GM19463 (cell line): ENCODE data around the gene NXPE3.
A peak's percentile ranks its signal among the peaks of the same experiment; 100 is the strongest.
"Not testable (repeated sequence)": the region's sequence is repeated elsewhere in the genome, so short reads cannot be mapped to it uniquely, and the experiment has no call there.

ENCODE experiments used
- ATAC-seq: cut with Tn5 transposase; IDR thresholded peaks from one replicate; pipeline ENCODE4 v1.9.1; 2021; ENCODE audit warnings: mild to moderate bottlenecking, moderate library complexity; ENCODE audit not compliant: unreplicated experiment

Gene NXPE3

DNA sequence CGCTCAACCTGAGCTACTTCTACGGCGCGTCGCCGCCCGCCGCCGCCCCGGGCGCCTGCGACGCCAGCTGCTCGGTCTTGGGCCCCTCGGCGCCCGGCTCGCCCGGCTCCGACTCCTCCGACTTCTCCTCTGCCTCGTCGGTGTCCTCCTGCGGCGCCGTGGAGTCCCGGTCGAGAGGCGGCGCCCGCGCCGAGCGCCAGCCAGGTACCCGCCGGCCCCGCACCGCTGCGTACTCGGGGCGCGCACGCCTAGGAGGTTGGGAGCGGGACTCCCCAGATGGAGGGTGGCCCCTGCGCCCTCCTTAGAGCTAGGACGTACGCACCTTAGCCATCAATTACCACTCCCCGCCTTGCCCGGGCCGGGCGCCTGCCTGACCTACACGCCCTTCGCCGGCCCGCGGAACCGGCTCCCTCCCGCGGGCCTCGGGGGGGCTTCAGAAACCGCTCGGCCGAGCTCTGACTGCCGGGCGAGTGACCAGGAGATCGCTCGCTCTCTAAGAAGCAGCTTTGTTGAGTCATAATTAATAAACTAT lies 70.8 kb downstream of the NXPE3 start:
- ATAC-seq: peak; percentile 19

GRCh38 chr3:101850246-101851051 lies 71.4 kb downstream of the NXPE3 start:
- peak; percentile 21 for ATAC-seq

DNA sequence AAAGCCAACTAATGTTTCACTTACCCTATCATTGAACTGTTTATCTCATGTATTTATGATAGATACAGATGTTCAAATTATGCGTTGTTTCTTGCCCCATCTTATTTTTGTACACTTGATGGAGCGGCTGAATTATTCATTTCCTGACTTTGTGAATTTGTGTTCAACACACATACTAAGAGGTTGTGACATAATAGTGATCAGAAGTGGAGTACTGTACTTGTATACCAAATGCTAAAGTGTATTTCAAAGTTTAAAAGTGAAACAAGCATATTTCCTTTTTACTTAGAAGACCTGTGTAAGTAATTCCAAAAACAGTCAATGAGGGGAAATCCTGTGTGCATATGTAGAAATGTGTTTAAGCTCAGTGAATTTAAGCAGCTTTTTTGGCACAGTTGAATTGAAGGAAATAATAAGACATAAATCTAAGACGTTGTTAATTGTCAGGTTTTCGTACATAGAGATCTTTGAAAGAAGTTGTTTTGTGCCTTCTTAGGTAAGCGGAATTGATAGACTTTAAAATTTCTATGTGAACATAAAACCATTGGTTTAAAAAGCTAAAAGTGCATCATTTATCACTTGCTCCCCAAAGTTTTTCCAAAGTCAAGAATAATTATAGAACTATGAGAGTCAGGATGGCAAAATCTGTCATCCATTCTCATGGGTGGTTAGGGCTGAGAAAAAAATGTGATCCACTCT lies 72.2 kb downstream of the NXPE3 start:
- no peak for ATAC-seq

DNA sequence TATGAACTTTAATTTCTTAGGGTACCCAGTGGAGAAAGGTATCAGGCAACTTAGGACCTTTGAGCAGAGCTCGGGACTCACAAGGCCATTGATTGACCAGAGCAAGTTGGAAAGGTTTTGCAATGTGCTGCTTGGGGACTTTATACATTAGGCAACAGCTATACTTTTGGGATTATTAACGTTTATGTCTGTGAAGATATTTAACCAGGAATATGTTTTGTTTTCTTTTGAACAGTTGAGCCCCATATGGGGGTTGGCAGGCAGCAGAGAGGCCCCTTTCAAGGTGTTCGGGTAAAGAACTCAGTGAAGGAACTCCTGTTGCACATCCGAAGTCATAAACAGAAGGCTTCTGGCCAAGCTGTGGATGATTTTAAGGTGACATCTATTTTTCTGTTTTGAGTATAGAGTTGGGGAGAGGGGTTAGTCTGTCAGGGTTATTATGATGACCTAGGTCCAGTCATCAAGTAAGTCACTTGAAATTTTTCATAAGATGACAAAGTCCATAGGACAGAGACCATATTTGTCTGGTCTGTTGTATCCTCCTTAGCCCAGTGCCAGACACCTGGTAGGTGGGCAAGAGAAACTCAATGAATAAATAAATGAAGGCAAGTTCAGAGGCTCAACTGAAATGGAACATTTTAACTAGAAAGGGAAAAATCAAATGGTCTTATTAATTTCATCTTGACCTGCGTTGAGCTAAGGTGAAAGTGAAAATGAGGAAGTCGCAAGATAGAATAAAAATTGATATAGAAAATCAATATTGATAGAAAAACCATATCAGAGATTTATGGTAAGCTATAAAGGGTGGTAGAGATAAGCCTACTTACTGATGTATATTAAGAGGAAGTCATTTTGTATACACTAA lies 73.1 kb downstream of the NXPE3 start:
- no peak for ATAC-seq

DNA sequence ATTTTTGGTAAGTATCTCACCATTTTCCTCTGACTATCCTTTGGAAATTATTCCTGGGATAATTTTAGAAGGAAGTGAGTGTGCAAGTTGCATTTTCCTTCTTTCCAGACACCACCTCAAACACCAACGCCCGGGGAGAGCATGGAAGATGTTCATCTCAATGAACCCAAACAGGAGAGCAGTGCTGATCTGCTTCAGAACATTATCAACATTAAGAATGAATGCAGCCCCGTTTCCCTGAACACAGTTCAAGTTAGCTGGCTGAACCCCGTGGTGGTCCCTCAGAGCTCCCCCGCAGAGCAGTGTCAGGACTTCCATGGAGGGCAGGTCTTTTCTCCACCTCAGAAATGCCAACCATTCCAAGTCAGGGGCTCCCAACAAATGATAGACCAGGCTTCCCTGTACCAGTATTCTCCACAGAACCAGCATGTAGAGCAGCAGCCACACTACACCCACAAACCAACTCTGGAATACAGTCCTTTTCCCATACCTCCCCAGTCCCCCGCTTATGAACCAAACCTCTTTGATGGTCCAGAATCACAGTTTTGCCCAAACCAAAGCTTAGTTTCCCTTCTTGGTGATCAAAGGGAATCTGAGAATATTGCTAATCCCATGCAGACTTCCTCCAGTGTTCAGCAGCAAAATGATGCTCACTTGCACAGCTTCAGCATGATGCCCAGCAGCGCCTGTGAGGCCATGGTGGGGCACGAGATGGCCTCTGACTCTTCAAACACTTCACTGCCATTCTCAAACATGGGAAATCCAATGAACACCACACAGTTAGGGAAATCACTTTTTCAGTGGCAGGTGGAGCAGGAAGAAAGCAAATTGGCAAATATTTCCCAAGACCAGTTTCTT lies 74.2 kb downstream of the NXPE3 start:
- no peak for ATAC-seq

- ATAC-seq: no peak
Observed at GRCh38 chr3:101853982-101854381, 75.0 kb downstream of the NXPE3 start.

- no peak for ATAC-seq
Observed at GRCh38 chr3:101854608-101855304, 75.7 kb downstream of the NXPE3 start.

- ATAC-seq: no peak
Observed at GRCh38 chr3:101857301-101857741, 78.3 kb downstream of the NXPE3 start.

DNA sequence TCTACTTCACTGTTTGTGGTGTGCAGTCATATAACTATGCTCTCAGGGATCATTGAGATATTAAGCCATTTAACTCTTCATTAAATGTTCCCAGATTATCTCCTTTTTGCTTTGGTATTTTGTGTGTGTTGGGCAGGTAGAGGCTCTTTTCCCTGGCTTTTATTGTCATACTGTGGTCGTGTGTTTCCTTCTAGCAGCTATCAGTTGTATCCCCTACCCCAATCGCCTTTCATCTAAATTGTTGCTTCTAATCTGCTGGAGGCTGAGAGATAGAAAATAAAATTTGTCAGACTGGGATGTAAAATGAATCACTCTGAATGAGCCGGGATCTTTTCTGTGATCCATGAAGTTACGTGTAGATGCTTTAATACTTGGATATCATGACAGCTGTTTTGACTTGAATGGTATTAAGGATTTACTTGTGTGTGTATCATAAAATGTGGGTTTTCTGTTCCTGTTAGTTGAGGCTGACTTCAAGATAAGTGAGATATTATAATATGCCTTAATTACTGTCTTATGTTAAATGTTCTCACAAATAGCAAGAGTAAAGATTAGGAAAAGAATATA lies 79.5 kb downstream of the NXPE3 start:
- no peak for ATAC-seq

GRCh38 chr3:101859882-101860448 lies 81.0 kb downstream of the NXPE3 start:
- ATAC-seq: no peak

GRCh38 chr3:101861212-101861788 lies 82.3 kb downstream of the NXPE3 start:
- peak; percentile 51 for ATAC-seq

- peak; percentile 2 for ATAC-seq
Observed at GRCh38 chr3:101861789-101862415, 82.9 kb downstream of the NXPE3 start.

GRCh38 chr3:101862416-101863165 lies 83.6 kb downstream of the NXPE3 start:
- no peak for ATAC-seq

GRCh38 chr3:101864926-101865325 lies 85.9 kb downstream of the NXPE3 start:
- ATAC-seq: not testable (repeated sequence)

DNA sequence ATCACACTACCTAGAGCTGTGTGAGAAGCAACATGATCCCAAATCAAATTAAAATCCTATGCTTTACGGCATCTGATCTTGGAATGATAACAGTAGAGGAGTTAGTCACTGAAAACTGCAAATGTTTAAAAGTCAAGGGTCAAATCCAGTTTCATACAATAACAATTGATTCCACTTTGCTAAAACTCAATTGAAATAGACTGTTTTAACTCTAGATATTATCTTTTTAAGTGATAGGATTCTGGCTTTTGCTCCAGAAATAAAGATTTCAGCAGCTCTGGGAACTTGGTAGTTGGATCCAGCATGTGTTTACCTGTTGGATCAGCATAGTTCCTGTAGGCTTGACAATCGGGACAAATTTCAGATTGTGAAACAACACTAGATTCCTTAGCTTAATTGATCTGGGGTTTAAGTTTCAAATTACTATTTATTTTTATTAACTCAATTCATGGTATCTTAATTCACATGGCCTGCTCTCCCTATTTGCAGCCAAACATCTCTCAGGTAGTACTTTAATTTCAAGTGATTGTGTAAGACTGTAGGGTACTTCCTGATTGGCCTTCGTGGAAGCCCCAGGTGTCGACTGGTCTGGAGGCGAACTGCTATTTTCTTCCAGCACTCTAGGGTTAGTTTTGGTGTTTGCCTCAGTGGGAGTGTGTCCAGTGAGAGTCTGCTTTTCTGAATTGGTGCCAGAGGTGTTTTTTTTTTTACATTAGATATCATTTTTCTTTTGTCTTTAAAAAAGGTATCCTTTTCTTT lies 86.9 kb downstream of the NXPE3 start:
- ATAC-seq: no peak

- ATAC-seq: no peak
Observed at GRCh38 chr3:101867511-101867910, 88.5 kb downstream of the NXPE3 start.

- no peak for ATAC-seq
Observed at GRCh38 chr3:101867996-101868395, 89.0 kb downstream of the NXPE3 start.
